HG02759 (cell line): ENCODE measurements around the gene ABTB2.
"Not testable (repeated sequence)": the region's sequence is repeated elsewhere in the genome, so short reads cannot be mapped to it uniquely, and the experiment has no call there.

Experiments
- ATAC-seq: cut with Tn5 transposase; IDR thresholded peaks from one replicate; pipeline ENCODE4 v1.9.1; 2021; ENCODE audit warnings: mild to moderate bottlenecking, moderate library complexity; ENCODE audit not compliant: unreplicated experiment

Gene ABTB2

DNA sequence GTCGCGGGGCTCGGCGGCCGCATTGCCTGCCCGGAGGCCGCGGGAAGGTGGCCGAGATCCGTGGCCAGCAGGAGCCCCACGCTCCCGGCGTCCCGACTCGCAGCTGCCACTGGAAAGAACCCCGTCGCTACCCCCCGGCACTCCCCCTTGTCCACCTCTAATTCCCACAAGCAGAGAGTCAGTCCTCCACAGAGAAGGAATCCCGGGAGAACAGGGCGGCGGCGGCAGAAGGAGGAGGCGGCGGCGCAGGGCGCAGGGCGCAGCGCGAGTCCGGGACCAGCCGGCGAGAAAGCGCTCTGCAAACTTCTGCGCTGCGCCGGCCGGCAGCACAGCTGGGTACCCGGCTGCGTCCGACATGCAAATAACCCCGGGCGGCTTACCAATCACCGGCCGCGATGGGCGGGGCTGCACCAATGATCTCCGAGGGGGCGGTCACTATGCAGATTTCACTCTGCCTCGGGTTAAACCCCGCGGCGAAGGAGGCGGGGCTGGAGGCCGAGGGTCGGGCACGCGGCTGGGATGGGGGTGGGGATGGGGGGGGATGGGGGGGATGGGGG is at the start of gene ABTB2:
ABTB2 (minus strand) TSS at position 310 of the 557 bp plus-strand sequence.
- peak; percentile 86 for ATAC-seq

DNA sequence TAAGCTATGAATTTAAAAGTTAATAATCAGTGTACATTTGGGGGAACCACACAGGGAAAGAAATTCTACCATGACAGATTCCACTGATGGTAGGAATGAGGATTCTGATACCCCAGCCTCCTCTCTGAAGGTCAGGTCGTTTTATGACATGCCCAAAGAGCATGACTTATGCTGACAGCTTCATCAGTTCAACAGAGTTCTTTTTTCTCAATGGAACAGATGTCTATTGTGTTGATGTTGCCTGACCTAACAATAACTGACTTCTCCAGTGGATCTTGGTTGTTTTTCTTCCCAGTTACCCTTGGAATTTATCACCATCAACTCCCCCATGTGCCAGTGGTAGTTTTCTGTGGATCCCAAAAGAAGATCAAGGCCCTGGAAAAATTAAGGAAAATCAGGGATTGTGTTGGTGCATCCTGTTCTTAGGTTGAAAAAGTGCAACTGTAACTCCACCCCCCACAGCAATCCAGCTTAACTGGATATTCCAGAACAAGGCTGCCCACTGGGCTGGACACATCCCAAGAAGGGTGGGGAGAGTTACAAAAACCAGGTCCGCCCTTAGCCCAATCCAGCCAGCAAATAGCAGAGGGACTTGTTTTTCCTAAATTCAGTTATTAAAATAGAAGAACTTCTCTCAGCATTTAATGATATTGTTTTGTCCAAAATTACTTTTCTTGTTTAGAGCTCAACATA is 49.5 kb upstream of the ABTB2 start:
- ATAC-seq: no peak

DNA sequence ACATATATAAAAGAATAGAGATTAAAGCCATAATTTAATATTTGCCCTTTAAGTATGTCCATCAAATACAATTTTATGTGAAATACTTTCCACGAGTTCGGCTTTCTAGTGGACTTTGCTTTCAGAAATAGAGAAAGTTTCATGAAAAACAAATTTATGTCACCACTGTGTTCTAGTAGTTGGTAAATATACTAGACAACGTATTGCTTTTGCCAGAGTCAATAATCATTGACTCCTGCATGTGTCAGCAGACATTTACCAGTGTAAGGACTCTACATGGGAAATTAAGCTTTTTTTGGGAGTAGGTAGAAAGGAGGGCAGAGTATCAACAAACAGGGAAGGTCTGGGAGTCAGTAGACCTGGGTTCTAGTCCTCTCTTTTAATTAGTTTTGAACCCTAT is 48.6 kb upstream of the ABTB2 start:
- no peak for ATAC-seq

DNA sequence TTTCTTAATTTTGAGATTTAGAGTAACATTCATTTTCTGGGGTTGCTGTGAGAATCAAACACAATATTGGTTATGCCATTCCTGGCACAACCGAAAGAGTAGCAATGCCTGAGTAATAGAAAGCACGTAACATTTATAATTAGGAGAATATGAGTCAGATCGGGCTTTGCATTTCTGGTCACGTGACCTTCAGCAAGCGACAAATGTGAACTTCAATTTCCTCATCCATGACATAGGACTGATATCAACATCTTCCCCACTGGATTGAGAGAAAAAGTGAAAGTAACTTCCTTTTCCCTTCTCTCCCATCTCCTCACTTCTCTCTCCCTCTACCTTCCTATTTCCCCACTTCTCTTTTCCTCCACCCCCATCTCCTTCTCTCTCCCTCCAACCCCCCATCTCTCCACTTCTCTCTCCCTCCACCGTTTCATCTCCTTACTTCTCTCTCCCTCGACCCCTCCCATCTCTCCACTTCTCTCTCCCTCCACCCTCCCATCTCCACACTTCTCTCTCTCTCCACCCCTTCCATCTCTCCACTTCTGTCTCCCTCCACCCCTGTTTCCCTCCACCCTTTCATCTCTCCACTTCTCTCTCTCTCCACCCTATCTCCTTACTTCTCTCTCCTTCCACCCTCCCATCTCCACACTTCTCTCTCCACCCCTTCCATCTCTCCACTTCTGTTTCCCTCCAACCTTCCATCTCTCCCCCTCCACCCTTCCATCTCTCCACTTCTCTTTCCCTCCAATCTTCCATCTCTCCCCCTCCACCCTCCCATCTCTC is 47.5 kb upstream of the ABTB2 start:
- no peak for ATAC-seq

DNA sequence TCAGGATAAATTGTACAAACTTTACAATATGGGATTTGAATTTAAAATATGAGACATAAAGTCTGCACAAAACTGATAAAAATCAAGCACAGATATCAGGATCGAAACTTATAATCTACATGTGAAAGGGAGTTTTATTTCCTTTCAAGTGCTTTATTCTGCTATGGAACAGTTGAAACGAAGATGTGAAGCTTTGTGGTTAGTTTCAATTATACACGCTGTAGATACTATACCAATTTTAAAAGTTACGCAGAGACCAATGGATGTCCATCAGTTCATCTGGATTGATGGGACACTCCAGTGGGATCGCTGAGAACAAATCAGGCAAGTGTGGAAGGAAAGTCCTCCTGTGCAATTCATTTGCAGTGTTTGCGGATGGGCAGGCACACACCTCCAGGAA is 46.5 kb upstream of the ABTB2 start:
- ATAC-seq: no peak

DNA sequence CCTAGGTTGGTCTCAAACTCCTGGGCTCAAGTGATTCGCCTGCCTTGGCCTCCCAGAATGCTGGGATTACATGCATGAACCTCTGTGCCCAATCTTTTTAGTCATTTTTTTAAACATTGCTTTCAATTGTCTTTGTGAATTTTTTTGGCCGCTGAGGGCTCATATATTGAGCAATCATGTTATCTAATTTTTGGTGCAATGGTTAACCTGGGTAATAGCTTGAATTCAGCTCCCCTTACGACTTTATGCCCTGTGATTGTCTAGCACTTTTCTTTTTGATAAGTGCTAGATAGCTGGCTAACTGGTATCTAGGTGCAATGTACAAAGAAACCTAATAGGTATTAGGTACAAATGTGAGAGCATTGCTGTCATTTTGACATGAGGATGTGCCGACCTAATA is 45.6 kb upstream of the ABTB2 start:
- ATAC-seq: no peak

DNA sequence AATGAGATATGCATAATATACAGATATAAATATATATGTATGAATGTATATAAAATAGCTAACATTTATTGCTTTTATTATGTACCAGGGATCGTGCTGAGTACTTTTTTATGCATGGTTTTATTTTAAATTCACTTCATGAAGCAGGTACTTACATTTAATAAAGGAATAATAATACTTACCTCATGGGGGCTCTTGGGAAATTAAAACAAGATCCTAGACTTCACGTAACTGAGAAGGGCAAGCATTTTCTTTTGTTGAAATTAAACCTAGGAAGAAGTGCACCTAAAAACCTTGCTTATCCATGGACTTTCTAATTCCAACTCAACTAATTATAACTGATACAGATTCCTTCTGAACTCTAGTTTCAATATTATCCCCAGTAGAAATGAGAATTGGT is 40.0 kb upstream of the ABTB2 start:
- no peak for ATAC-seq

DNA sequence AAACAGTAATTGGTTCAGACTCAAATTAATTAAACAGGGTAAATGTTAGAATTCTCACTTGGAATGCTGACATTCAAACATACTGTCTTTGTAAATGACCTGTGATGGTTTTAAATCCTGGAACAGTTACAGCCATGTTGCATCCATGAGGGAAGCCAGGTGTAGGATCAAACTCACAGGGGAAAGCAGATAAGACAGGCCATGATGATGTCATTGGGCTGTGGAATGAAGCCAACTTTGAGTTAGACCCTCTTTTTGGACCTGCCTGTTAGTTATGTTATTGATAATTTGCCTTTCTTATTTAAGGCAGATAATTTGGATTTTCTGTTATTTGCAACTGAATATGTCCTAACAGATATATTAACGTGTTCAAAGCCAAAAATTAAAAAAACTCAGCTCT is 39.3 kb upstream of the ABTB2 start:
- no peak for ATAC-seq

DNA sequence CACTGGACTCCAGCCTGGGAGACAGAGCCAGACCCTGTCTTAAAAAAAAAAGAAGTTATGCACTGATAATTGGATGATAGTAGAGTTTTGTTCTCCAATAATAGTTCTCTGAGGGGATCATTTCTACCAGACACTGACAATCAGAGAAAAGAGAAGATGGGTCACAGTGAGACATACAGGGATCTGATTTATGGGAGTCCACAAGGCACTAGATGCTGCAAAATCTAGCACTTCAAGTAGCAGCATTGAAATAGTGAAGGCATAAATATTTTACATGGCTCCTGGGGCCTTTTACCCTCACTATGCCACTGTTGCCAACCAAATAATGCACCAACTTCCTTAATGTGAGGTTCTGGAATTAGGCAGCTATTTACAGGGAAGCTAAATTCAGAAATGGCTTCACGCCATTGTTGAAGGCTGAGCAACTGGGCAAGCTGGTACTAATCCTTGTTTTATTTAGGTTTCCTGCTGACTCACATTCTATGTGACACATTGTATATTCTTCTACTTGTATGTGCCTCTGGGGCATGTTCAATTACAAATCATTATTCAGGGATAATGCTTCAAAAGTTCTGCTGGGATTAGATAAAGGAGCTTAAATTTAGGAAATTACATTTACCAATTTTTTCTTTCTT is 38.2 kb upstream of the ABTB2 start:
- ATAC-seq: no peak

DNA sequence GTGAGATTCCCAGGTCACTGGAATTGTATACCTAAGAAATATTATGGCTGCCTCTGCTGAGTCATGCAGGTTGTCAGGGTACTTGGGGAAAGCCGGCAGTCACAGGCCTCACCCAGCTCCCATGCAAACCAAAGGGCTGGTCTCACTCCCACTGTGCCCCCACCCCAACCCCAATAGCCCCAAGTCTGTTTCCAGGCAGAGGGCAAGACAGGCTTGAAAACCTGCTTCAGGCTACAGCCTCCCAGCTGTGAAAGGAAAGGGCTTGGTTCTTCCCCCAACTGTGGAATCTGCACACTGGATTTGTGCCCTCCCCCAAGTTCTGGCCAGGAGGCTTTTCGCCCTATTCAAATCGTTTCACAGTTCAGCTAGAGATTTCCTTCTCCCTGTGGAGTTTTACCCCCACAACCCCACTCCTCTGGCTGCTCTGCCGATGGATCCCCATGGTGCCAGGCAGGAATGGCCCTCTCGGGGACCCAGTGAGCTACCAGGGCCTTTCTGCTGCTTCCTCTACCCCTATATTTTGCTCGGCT is 37.0 kb upstream of the ABTB2 start:
- no peak for ATAC-seq

DNA sequence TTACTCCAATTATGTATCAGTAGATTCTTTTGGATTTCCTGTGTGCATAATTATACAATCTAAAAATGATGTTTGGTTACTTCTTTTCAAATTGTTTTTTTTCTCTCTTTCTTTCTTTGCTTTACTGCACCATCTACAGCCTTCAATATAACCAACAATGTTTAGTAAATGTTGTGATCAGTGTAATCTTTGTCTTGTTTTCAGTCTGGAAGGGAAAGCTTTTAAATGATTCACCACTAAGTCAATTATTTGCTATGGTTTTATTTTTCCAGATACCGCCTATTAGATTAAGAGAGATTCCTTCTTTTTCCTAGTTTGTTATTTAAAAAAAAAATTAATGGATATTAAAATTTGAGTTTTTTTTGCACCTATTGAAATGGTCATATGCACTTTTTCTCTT is 29.8 kb upstream of the ABTB2 start:
- ATAC-seq: no peak

DNA sequence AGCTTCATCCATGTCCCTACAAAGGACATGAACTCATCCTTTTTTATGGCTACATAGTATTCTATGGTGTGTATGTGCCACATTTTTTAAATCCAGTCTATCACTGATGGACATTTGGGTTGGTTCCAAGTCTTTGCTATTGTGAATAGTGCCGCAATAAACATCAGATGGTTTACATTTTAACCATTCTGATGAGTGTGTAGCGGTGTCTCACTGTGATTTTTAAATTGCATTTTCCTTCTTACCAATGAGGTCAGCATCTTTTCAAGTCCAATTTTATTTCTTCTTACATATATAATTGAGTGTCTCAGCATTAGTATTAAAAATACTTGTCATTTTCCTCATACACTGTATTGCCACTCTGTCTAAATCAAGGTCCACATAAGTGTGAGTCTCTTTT is 28.5 kb upstream of the ABTB2 start:
- not testable (repeated sequence) for ATAC-seq

DNA sequence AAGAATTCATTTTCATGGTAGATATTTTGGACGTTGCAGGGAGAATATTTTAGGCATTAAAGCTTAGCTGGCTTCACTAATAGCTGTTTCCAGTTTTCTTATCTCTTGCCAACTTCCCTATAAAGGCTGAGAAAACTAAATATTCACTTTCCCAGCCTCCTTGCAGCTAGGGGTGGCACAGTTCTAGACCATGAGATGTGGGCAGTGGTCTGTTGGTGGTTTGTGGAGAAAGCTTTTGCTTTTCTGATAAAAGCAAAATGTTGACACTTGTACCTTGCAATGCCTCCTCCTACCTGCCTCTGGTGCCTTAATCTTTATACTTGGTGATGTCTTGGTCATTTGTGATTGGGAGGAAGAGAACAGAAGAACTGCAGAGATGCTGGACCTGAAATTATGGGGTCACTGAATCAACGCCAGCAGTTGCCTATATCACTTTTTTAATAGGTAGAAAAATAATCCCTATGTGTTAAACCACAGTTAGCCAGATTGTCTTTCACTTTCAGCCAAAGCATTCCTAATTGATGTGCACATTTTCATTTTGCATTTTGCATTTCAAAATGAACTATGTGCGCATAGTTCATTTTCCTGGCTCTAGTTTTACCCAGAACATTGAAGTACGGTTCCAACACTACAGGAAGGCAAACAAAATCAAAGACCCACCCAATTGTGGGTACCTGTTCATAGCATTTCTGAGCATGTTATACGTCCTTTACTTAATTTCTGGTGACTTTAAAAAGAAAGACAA is 24.9 kb upstream of the ABTB2 start:
- ATAC-seq: no peak

DNA sequence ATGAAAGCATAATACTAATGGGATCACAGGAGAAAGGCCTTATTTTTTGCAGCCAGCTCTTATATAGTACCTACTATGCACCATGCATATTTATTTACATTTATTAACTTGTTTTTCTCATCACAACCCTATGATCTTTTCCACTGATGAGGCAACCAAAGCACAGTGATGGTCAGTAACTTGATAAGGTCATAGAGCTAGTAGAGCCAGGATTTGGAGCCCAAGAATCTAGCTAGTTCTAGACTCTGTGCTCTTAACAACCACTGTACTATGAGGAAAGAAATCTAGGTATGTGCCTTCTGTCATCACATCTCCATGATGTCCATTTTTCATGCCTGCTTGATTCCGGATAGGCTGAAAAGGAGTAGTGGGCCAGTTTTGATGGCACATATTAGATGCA is 24.0 kb upstream of the ABTB2 start:
- no peak for ATAC-seq

DNA sequence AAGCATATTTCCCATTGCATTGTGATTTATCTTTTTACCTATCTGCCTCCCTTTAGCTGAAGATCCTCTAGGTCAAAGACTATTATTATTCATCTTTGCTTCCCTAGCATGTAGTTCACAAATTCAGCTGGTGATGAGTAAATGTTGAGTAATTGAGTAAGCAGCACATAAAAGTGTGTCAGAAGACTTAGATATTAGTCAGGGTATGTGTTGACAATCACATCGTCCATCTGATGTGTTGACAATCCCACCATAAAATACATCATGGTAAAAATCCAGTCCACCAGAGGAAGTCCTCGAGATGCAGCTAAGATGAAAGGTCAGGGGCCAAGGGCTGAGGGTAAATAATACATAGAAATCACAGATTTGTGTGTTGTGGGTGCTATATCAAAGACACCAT is 22.9 kb upstream of the ABTB2 start:
- no peak for ATAC-seq

DNA sequence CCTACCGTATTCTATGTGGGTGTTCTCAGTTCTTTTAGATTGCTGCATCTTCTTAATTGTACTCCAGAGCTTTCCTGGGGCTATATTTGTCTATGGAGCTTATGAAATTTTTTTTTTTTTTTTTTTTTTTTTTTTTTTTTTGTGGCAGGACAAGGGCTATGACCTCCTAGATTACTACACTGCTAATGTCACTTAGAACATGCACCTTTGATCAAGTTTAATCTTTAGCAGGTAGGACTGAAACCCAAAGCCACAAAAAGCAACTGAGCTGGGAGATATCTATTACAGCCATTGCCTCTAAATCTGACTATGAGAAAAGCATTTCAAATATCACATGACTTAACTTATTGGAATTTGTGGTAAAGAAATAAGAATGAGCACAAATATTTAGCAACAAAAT is 21.7 kb upstream of the ABTB2 start:
- ATAC-seq: no peak

DNA sequence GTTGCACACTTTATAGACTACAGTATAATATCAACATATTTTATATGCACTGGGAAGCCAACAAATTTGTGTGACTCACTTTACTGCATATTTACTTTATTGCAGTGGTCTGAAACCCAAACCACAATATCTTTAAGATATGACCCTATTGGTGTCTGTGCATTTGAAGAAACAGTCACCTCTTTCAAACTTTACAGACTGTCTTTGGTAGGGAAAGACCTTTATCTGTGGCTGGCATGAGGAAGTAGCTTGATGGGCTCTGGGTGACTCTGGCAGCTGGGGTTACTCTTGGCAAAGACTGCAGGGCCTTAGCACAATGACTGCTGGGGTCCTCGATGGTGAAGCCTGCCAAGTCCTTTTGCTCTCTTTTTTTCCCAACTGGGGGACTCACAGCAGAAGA is 21.3 kb upstream of the ABTB2 start:
- ATAC-seq: no peak

DNA sequence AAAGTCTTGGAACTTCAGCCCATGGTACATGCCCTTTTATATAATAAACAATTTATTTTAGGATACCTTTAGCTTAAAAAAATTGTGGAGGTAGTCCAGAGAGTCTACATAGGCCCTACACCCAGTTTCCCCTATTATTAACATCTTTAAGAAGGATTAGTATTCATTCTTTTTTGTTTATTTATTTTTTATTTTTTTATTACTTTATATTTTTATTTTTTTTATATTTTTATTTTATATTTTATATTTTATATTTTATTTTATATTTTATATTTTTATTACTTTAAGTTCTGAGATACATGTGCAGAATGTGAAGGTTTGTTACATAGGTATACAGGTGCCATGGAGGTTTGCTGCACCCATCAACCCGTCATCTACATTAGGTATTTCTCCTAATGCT is 15.9 kb upstream of the ABTB2 start:
- no peak for ATAC-seq

DNA sequence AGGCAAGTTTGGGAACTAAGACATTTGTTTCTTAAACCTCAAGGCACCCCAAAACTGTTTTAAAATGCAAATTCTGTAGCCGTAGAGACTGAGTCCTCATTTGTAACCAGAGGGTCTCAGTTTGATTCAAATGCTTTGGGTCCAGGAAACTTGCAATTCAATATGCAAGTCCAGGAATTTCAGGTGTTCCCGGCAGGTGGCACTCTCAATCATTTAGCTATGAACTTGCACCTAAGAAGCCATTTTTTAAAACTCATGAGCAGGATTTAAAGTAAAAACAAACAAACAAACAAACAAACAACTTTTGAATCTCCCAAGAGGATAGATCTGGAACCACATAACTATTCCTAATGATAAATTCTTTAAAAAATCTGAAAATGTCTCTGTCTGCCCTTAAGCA is 8.7 kb upstream of the ABTB2 start:
- no peak for ATAC-seq

DNA sequence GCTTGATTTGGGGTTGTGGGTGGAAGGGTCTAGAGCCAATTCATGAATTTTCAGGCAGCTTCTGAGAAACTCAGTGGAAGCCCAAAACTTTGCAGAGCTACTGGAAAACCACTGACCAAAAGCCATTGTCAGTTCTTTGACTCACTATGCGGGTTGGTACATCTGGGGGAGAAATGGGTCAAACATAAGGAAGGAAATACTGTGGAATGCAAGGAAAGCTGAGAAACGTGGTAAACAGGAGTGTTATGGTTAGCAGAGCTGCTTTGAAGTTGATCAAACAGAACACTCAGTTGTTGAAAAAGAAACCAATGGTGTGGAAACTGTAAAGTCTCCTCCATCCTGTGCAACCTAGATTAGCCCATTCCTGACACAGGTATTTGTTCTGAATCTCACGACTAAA is 6.3 kb upstream of the ABTB2 start:
- no peak for ATAC-seq
